Epithelial cell of proximal tubule (primary cell): ENCODE measurements around the gene CHD6. TPM values are rescaled to one million over a fixed set of nuclear protein-coding genes. Genes with fewer than 3 reads are reported as not detected.

Source experiments
- DNase-seq: peaks from one replicate; pipeline ENCODE4 v3.0.0-alpha.2; 2011; ENCODE audit warnings: low read depth
- H3K4me3 ChIP-seq: 2 replicates; pipeline ENCODE4 v1.5.1; 2011; ENCODE audit warnings: low read depth, mild to moderate bottlenecking, low read length
- total RNA-seq: library from RNA; depleted of rRNA; stranded (reverse); fragments of >200 nt; gene quantifications from 2 replicates; pipeline ENCODE4 v1.2.3, GENCODE V29; 2015
- TF ChIP-seq, protein P1 (sequence below): conservative IDR thresholded peaks from 2 replicates; pipeline ENCODE4 v1.5.1; 2012; ENCODE audit warnings: low read depth, mild to moderate bottlenecking, low read length

CHD6 gene
- total RNA-seq, 1 donor from 2014 or later: 22.3 TPM

DNA sequence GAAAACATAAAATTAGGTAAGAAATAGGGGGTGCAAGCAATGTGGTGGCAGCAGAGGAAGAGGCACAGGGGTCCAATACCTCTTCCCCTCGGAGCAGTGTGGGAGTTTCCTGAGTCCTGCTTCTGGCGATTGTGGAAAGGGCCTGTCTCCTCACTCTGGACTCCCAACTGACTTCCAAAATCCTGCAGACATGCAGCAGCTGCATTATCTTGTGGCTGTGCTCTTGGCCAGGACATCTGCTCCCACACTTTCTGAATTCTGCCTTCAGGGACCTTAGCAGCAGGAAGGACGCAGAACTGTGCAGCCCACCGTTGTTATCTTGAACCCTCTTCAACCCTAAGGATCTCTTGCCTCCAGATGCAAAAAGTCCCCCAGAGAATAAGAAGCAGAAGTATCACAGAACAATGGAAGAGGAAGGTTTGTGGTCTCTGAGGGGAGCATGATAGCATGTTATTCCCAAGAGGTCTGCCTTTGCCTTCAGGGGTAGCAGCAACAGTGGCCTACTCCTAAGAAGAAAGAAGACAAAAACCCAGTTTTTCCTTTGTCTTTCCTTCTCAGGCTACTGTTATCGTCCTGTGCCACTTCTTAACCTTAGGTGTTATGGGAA is 149.1 kb downstream of the CHD6 start:
- DNase-seq: no peak
- no peak overlapping the region for H3K4me3 ChIP-seq
- TF ChIP-seq, protein P1, sequence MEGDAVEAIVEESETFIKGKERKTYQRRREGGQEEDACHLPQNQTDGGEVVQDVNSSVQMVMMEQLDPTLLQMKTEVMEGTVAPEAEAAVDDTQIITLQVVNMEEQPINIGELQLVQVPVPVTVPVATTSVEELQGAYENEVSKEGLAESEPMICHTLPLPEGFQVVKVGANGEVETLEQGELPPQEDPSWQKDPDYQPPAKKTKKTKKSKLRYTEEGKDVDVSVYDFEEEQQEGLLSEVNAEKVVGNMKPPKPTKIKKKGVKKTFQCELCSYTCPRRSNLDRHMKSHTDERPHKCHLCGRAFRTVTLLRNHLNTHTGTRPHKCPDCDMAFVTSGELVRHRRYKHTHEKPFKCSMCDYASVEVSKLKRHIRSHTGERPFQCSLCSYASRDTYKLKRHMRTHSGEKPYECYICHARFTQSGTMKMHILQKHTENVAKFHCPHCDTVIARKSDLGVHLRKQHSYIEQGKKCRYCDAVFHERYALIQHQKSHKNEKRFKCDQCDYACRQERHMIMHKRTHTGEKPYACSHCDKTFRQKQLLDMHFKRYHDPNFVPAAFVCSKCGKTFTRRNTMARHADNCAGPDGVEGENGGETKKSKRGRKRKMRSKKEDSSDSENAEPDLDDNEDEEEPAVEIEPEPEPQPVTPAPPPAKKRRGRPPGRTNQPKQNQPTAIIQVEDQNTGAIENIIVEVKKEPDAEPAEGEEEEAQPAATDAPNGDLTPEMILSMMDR: no peak

DNA sequence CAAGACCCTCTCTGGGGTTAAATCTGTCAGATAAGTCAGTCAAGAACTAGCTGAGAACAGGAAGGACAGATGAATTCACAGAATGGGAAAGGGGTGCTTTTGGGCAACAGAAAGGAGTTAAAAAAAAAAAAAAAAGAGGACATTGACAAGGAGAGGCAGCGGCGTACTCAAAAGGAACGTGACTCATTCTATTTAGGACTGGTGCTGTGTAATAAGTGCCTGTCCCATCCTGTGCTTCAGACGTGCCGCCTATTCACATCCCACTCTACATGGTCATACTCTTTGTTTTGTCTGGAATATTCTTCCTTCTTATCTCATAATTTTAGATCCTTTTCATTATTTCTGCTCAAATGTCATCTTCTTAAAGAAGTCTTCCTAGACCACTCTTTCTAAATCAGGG is 150.5 kb downstream of the CHD6 start:
- TF ChIP-seq, protein P1: no peak
- H3K4me3 ChIP-seq: no peak overlapping the region
- DNase-seq: no peak

DNA sequence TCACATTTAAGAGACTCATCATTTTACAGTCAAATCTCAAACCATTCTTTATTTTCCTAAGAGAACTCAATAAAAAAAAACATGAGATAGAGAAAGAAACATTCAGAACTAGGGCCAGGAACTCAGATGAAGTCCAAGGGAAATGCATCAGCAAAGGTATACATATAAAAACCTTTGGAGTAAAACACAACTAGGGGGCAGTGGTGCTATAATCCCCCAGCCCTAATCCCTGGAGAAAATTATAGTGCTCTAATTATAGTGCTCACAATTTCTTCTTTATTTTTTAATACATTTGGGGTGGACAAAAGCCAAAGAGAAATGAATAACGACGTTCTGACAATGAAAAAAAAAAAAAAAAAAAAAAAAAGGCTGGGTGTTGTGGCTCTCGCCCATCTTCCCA is 151.0 kb downstream of the CHD6 start:
- DNase-seq: no peak
- no peak overlapping the region for H3K4me3 ChIP-seq
- TF ChIP-seq, protein P1: no peak

DNA sequence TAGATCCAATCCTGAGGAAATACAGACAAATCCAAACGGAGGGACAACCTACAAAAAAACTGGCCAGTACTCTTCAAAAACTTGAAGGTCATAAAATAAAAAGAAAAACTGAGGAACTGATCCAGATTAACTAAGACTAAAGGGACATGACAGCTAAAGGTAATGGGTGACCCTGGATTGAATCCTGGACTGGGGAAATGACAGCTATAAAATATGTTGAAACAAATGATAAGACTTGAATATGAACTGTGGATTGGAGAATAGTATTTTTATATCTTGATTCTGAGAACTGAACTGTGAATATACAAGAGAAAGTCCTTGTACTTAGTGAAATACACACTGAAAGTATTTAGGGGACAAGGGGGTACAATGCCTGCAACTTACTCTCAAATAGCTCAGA is 154.6 kb downstream of the CHD6 start:
- no peak overlapping the region for H3K4me3 ChIP-seq
- no peak for DNase-seq
- TF ChIP-seq, protein P1: no peak

DNA sequence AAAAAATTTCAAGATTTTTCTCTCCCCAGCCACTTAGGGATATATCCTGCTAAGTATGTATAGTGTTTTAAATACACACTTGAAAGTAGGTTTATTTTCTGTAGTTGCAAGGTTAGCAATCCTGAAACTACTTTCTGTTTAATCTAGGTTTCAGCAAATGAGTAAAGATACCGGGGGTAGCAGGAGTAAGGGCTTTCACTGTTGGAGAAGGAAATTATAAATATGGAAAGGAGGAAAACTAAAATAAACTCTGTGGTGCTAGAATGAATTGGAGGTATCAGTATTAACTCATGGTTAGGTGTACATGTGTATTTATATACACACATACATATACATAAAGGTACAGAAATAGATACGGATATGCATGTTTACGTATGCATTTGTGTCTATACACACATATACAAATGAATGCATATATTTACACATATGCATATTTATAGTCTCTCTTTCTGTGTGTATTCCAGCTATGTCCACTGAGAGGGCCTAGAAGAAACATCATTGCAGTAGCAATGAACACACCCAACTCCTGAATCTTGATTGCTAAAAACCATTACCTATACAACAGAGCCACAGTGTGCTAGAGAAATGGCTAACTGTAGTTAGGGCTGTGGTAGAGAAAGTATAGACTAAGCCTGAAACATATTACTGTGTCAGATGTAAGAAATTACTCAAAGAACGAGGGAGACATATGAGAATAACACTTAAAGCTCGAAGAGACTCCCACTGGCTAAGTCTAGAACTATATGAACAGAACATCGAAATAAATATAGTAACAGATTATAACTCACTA is 155.6 kb downstream of the CHD6 start:
- H3K4me3 ChIP-seq: no peak overlapping the region
- no peak for DNase-seq
- TF ChIP-seq, protein P1: no peak

DNA sequence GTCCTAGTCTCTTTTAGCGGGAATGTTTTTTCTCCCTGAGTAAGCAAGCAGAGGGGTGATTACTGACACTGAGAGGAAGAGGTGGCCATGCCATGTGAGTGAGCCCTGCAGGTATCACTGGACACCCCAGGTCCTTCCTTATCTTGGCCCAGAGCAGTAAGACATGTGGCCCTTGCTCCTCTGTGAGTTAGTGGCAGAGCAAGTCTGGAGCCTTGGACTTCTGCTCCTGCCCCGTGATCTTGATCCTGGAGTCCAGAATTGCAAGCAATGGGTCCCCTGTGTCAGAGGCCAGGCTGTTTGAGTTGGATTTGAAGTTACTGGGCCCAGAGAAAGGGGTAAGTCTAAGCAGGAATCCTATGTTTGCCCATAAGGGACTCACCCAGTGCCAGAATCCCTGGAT is 159.4 kb downstream of the CHD6 start:
- TF ChIP-seq, protein P1: no peak
- no peak for DNase-seq
- no peak overlapping the region for H3K4me3 ChIP-seq
